Smooth muscle cell (in vitro differentiated cells): ENCODE measurements around the gene SDCBP2. TPM values are rescaled to one million over a fixed set of nuclear protein-coding genes. Genes with fewer than 3 reads are reported as not detected.

Source experiments
- DNase-seq: peaks from one replicate; lab custom pipeline; 2025; ENCODE audit not compliant: unreplicated experiment; lab: John Stamatoyannopoulos, UW
- H2AFZ ChIP-seq: fragments of 200-600 bp; sonication (generic); 2 replicates; pipeline ENCODE4 v1.6.0; 2016; ENCODE audit warnings: antibody characterized with exemption, low read depth, mild to moderate bottlenecking
- H3F3A ChIP-seq: fragments of 200-600 bp; sonication (generic); 2 replicates; pipeline ENCODE4 v1.6.0; 2017; ENCODE audit warnings: antibody characterized with exemption, low read depth
- H3K27ac ChIP-seq: fragments of 200-600 bp; sonication (generic); 2 replicates; pipeline ENCODE4 v1.5.1; 2016; ENCODE audit warnings: low read depth, mild to moderate bottlenecking
- H3K27me3 ChIP-seq: fragments of 200-600 bp; sonication (generic); 2 replicates; pipeline ENCODE4 v1.6.1; 2016; ENCODE audit warnings: low read depth, mild to moderate bottlenecking
- H3K36me3 ChIP-seq: fragments of 200-600 bp; sonication (generic); 2 replicates; pipeline ENCODE4 v1.5.1; 2016; ENCODE audit warnings: low read depth
- H3K4me1 ChIP-seq: fragments of 200-600 bp; sonication (generic); 2 replicates; pipeline ENCODE4 v1.5.1; 2016; ENCODE audit warnings: low read depth
- H3K4me2 ChIP-seq: fragments of 200-600 bp; sonication (generic); 2 replicates; pipeline ENCODE4 v1.6.0; 2016; ENCODE audit warnings: mild to moderate bottlenecking
- H3K4me3 ChIP-seq: fragments of 200-600 bp; sonication (generic); 2 replicates; pipeline ENCODE4 v1.5.1; 2016; ENCODE audit warnings: mild to moderate bottlenecking
- H3K79me2 ChIP-seq: fragments of 200-600 bp; sonication (generic); 2 replicates; pipeline ENCODE4 v1.6.0; 2016; ENCODE audit warnings: low read depth, mild to moderate bottlenecking
- H3K9ac ChIP-seq: fragments of 200-600 bp; sonication (generic); 2 replicates; pipeline ENCODE4 v1.6.0; 2016; ENCODE audit warnings: low read depth
- H3K9me3 ChIP-seq: fragments of 200-600 bp; sonication (generic); replicated peaks from 2 replicates; pipeline ENCODE4 v1.5.1; 2016; ENCODE audit warnings: low read depth
- H4K20me1 ChIP-seq: fragments of 200-600 bp; sonication (generic); 2 replicates; pipeline ENCODE4 v1.6.0; 2016; ENCODE audit warnings: low read depth
- WGBS: methylation state at CpG from one replicate; pipeline ENCODE4 v1.1.7; 2016; ENCODE audit warnings: low lambda C conversion rate; 5-methylcytosine and 5-hydroxymethylcytosine counted together
- polyA plus RNA-seq: library from polyadenylated mRNA; unstranded; fragments of >200 nt; fragmentation: Nextera tagmentation; extraction: Ambion mirVana; gene quantifications from 2 replicates; pipeline ENCODE4 v1.2.1, GENCODE V29; 2016
- total RNA-seq: library from RNA; depleted of rRNA; stranded (reverse); fragments of >200 nt; gene quantifications from 2 replicates; pipeline ENCODE4 v1.2.3, GENCODE V29; 2014
- TF ChIP-seq, protein P1 (sequence below): fragments of 200-600 bp; sonication (generic); IDR thresholded peaks from 2 replicates; pipeline ENCODE4 v1.5.1; 2017; ENCODE audit warnings: borderline replicate concordance, mild to moderate bottlenecking, antibody characterized with exemption; ENCODE audit not compliant: insufficient read depth, poor library complexity, severe bottlenecking

SDCBP2 gene
- total and polyA plus RNA-seq, 2 experiments from 2014 or later, result 3.6 to 4.7 TPM

DNA sequence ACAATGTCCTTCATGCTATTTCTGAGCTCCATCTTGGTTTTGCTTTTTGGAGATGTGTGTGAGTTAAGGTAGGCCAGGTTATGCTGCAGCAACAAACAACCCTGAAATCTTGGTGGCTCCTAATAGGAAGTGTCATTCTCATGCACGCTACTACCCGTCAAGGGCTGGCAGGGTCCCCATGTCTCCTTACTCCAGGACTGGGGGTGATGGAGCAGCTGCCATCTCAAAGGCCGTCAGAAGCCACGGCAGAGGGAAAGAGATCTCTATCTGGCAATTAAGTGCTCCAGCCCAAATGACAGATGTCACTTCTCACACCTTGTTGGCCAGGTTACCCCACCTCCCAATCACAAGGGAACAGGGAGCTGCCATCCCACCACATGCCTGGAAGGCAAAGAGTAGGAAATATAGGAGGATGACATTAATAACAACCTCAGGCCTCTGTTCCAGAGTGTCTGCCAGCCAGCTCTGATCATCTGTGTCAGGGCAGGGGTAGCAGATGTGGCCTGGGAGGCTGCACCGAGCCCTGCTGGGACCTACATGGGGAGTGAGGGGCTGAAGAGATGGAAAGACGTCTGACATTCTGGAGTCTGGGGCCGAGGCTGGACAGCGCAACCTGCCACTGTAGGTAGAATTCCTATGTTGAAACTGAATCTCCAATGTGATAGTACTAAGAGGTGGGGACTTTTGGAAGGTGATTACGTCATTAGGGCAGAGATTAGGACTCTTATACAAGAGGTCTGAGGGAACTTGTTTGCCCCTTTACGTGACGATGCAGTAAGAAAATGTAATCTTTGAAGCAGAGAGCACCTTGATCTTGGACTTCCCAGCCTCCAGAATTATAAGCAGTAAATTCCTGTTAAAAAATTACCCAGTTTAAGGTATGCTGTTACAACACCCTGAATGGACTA lies 4.8 kb upstream of the SDCBP2 start:
- peaks cover 30% of the 10 kb centered on the region for H3K79me2 ChIP-seq
- TF ChIP-seq, protein P1, sequence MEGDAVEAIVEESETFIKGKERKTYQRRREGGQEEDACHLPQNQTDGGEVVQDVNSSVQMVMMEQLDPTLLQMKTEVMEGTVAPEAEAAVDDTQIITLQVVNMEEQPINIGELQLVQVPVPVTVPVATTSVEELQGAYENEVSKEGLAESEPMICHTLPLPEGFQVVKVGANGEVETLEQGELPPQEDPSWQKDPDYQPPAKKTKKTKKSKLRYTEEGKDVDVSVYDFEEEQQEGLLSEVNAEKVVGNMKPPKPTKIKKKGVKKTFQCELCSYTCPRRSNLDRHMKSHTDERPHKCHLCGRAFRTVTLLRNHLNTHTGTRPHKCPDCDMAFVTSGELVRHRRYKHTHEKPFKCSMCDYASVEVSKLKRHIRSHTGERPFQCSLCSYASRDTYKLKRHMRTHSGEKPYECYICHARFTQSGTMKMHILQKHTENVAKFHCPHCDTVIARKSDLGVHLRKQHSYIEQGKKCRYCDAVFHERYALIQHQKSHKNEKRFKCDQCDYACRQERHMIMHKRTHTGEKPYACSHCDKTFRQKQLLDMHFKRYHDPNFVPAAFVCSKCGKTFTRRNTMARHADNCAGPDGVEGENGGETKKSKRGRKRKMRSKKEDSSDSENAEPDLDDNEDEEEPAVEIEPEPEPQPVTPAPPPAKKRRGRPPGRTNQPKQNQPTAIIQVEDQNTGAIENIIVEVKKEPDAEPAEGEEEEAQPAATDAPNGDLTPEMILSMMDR, result no peak
- no peaks in the 10 kb centered on the region for H3K4me1 ChIP-seq
- peaks cover 38% of the 10 kb centered on the region for H4K20me1 ChIP-seq
- H3K9me3 ChIP-seq, result no peaks in the 10 kb centered on the region
- H3K27ac ChIP-seq, result no peak overlapping the region
- no peaks in the 10 kb centered on the region for H3K36me3 ChIP-seq
- no peaks in the 10 kb centered on the region for H3F3A ChIP-seq
- H3K4me3 ChIP-seq, result no peak overlapping the region
- no peak overlapping the region for H3K9ac ChIP-seq
- H3K27me3 ChIP-seq, result no peaks in the 10 kb centered on the region
- 94% methylated on average over 11 of the region's 11 CpGs for WGBS
- no peak overlapping the region for H2AFZ ChIP-seq
- DNase-seq, result no peak
- no peak overlapping the region for H3K4me2 ChIP-seq

DNA sequence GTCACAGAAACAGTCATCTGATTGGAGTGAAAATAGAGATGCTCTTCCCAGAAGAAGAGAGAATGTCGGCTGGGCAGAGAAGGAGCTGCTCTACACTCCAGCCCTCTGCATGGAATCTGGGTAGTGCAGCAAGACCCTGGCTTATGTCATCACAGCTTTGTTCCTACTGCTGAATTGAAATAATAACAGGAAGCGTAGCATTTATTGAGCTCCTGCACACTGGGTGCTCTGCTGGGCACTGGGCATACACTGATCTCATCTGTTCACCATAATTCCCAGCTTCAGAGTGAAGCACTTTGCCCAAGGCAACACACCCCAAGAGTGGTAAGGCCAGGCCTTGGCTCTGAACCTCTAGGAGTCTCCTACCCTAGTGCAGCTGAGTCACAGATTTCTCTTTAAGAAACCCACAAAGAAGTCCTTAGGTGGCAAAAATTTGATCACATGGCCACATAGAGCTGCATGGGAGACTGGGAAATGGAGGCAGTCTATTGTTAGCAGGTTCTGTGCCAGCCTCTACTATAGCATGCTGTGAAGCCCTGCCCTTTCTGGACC lies 3.9 kb upstream of the SDCBP2 start:
- TF ChIP-seq, protein P1, result no peak
- H3K4me2 ChIP-seq, result no peak overlapping the region
- H3F3A ChIP-seq, result no peaks in the 10 kb centered on the region
- H3K27me3 ChIP-seq, result no peaks in the 10 kb centered on the region
- H4K20me1 ChIP-seq, result peaks cover 36% of the 10 kb centered on the region
- H3K36me3 ChIP-seq, result no peaks in the 10 kb centered on the region
- DNase-seq, result no peak
- H3K9me3 ChIP-seq, result no peaks in the 10 kb centered on the region
- no peak overlapping the region for H3K9ac ChIP-seq
- H2AFZ ChIP-seq, result no peak overlapping the region
- H3K79me2 ChIP-seq, result peaks cover 37% of the 10 kb centered on the region
- H3K4me1 ChIP-seq, result no peaks in the 10 kb centered on the region
- H3K4me3 ChIP-seq, result no peak overlapping the region
- WGBS, result 93% methylated on average over 2 of the region's 2 CpGs
- H3K27ac ChIP-seq, result no peak overlapping the region

DNA sequence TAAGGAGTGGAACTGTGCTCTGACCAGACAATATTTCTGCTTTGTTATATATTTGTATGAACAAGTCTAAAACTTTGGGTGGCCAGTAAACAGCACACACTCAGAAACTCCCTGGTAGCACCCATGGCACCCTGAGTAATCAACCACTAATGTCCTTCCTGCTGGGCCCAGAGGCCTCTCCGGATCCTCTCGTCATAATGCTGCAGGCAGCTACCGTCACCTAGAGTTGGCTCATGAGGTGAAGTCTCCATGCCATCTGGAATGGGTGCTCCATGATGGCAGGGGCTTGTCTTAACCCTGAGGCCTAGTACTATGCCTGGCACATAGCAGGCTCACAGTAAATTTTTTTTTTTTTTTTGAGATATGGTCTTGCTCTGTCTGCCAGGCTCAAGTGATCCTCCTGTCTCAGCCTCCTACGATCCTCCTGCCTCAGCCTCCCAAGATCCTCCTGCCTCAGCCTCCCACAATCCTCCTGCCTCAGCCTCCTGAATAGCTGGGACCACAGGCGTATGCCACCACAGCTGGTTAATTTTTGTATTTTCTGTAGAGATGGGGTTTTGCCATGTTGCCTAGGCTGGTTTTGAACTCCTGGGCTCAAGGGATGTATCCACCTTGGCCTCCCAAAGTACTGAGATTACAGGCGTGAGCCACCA lies 3.0 kb upstream of the SDCBP2 start:
- Histone ChIP-seq H3K36me3 (no peaks in the 10 kb centered on the region), H4K20me1 (peaks cover 41% of the 10 kb centered on the region), H3K9ac (no peak overlapping the region), H3K4me3 (no peak overlapping the region), H3K9me3 (no peaks in the 10 kb centered on the region), H3K27me3 (no peaks in the 10 kb centered on the region), H3K4me1 (peaks cover 6% of the 10 kb centered on the region), H2AFZ (no peak overlapping the region), H3K27ac (no peak overlapping the region), H3K4me2 (no peak overlapping the region), H3F3A (no peaks in the 10 kb centered on the region), H3K79me2 (peaks cover 40% of the 10 kb centered on the region)
- TF ChIP-seq, protein P1, result no peak
- over 99% methylated on average over 6 of the region's 6 CpGs for WGBS
- DNase-seq, result no peak
